HepG2 (cell line): ENCODE data around the gene CSNK2A1. TPM values are rescaled to one million over a fixed set of nuclear protein-coding genes. Genes with fewer than 3 reads are reported as not detected.

Experiments used
- AHR ChIP-seq: IDR thresholded peaks from 2 replicates; pipeline ENCODE4 v1.6.1; 2018; ENCODE audit warnings: missing genetic modification reagents, missing compliant biosample characterization
- KAT7 ChIP-seq: IDR thresholded peaks from 2 replicates; pipeline ENCODE4 v1.6.1; 2018; ENCODE audit warnings: borderline replicate concordance, missing compliant biosample characterization
- KDM3A ChIP-seq: IDR thresholded peaks from 2 replicates; pipeline ENCODE4 v1.6.1; 2018; ENCODE audit warnings: low read depth, missing compliant biosample characterization
- PHF8 ChIP-seq: sonication (generic); formaldehyde crosslinking; IDR thresholded peaks from 2 replicates; pipeline ENCODE4 v1.5.0; 2020; ENCODE audit warnings: missing genetic modification reagents
- RFXAP ChIP-seq: sonication (generic); formaldehyde crosslinking; IDR thresholded peaks from 2 replicates; pipeline ENCODE4 v1.4.0; 2020; ENCODE audit warnings: missing genetic modification reagents, borderline replicate concordance
- SP2 ChIP-seq: sonication (generic); formaldehyde crosslinking; IDR thresholded peaks from 2 replicates; pipeline ENCODE4 v1.5.1; 2020; ENCODE audit warnings: mild to moderate bottlenecking, missing genetic modification reagents
- SP4 ChIP-seq: sonication (generic); formaldehyde crosslinking; IDR thresholded peaks from 2 replicates; pipeline ENCODE4 v1.8.1; 2023; ENCODE audit warnings: mild to moderate bottlenecking, missing genetic modification reagents
- YEATS4 ChIP-seq: sonication (generic); formaldehyde crosslinking; IDR thresholded peaks from 2 replicates; pipeline ENCODE4 v1.4.0; 2020; ENCODE audit warnings: missing genetic modification reagents, borderline replicate concordance
- ZBTB8A ChIP-seq: sonication (generic); formaldehyde crosslinking; IDR thresholded peaks from 2 replicates; pipeline ENCODE4 v1.4.0; 2020; ENCODE audit warnings: mild to moderate bottlenecking, low read depth, missing genetic modification reagents, borderline replicate concordance
- ZNF329 ChIP-seq: sonication (generic); formaldehyde crosslinking; IDR thresholded peaks from 2 replicates; pipeline ENCODE4 v1.9.0; 2021; ENCODE audit warnings: low read depth, mild to moderate bottlenecking, missing genetic modification reagents
- ZNF33B ChIP-seq: sonication (generic); formaldehyde crosslinking; IDR thresholded peaks from 2 replicates; pipeline ENCODE4 v1.5.1; 2020; ENCODE audit warnings: mild to moderate bottlenecking, missing genetic modification reagents
- ZNF543 ChIP-seq: sonication (generic); formaldehyde crosslinking; IDR thresholded peaks from 2 replicates; pipeline ENCODE4 v1.4.0; 2020; ENCODE audit warnings: mild to moderate bottlenecking, missing genetic modification reagents
- ZNF652 ChIP-seq: IDR thresholded peaks from 2 replicates; pipeline ENCODE4 v1.6.1; 2016; ENCODE audit warnings: low read depth, borderline replicate concordance
- ZNF737 ChIP-seq: sonication (generic); formaldehyde crosslinking; IDR thresholded peaks from 2 replicates; pipeline ENCODE4 v1.5.0; 2020; ENCODE audit warnings: missing genetic modification reagents, mild to moderate bottlenecking, borderline replicate concordance
- polyA plus RNA-seq, 8 experiments: library from polyadenylated mRNA; depleted of rRNA in 3 of 8; stranded (reverse) in 7 of 8; unstranded in 1 of 8; fragments of >200 nt; fragmentation: Illumina TruSeq in 4 of 8; extraction: Trizol in 4 of 8; gene quantifications; 2 replicates each; pipeline versions ENCODE4 v1.2.1 to v1.2.3, GENCODE V29; 2011 to 2016; ENCODE audit warnings: low read depth in 4 of 8, missing spikeins in 1 of 8, mixed read lengths in 1 of 8; ENCODE audit not compliant: insufficient read depth in 1 of 8
- total RNA-seq, 5 experiments: library from RNA; depleted of rRNA; stranded (reverse); fragments of >200 nt; fragmentation: Illumina TruSeq; extraction: Trizol; gene quantifications; 2 replicates each; pipeline ENCODE4 v1.2.3, GENCODE V29; 2016; ENCODE audit warnings: low read depth in 1 of 5
- TF ChIP-seq, protein P1 (sequence below): sonication (generic); formaldehyde crosslinking; IDR thresholded peaks from 2 replicates; pipeline ENCODE4 v1.8.1; 2023; ENCODE audit warnings: mild to moderate bottlenecking, inconsistent platforms, moderate library complexity, missing genetic modification reagents, borderline replicate concordance
- TF ChIP-seq, protein P2 (sequence below): sonication (generic); formaldehyde crosslinking; IDR thresholded peaks from 2 replicates; pipeline ENCODE4 v1.8.1; 2023; ENCODE audit warnings: mild to moderate bottlenecking, missing genetic modification reagents
- TF ChIP-seq, protein P3 (sequence below): sonication (generic); formaldehyde crosslinking; IDR thresholded peaks from 2 replicates; pipeline ENCODE4 v1.4.0; 2020; ENCODE audit warnings: missing genetic modification reagents
- TF ChIP-seq, protein P4 (sequence below): sonication (generic); formaldehyde crosslinking; IDR thresholded peaks from 2 replicates; pipeline ENCODE4 v1.4.0; 2020; ENCODE audit warnings: mild to moderate bottlenecking, missing genetic modification reagents
- TF ChIP-seq, protein P5 (sequence below): sonication (generic); formaldehyde crosslinking; IDR thresholded peaks from 2 replicates; pipeline ENCODE4 v1.8.0; 2023; ENCODE audit warnings: mild to moderate bottlenecking, missing genetic modification reagents

CSNK2A1 gene
- total and polyA plus RNA-seq, 2 of the 13 experiments (the other 11 are each of a cell fraction or from before 2014, with no cell fraction given) = 153 to 231 TPM

DNA sequence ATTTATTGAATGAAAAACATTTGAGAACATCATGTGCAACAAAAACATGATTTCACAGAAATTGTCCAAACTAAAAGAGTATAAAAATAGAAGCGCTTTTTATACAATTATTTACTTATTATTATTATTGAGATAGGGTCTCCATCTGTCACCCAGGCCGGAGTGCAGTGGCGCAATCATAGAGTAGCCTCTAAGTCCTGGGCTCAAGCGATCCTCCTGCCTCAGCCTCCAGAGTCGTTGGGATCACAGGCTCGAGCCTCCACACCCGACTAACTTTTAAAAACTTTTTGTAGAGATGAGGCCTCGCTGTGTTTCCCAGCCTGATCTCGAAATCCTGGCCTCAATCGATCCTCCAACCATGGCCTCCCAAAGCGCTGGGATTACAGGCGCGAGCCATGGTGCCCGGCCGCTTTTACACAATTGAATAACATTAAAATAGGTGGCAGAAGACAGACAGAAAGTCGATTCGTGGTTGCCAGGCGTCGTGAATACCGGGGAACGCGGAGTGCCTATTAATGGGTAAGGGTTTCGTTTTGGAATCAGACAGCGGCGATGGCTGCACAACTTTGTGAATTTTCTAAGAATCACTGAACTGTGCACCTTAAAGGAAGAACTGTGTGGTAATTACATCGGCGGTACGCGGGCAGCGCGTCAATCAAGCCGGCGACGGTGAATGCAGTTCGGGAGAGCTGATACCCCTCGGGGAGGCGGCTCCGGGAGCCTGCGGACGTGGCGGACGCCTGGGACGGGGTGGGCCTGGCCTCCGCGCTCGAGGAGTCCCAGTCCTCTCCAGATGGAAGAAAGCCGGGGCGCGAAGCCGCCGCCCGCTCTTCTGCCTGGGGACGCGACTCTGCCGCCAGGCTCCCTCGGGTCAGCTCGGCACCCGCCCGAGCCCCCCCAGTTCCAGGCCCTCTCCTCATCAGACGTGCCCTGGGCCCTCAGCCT is 82.1 kb downstream of the CSNK2A1 start (continued):
- TF ChIP-seq, protein P1, sequence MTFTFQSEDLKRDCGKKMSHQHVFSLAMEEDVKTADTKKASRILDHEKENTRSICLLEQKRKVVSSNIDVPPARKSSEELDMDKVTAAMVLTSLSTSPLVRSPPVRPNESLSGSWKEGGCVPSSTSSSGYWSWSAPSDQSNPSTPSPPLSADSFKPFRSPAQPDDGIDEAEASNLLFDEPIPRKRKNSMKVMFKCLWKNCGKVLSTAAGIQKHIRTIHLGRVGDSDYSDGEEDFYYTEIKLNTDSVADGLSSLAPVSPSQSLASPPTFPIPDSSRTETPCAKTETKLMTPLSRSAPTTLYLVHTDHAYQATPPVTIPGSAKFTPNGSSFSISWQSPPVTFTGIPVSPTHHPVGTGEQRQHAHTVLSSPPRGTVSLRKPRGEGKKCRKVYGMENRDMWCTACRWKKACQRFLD (CRISPR knock-in tag) = peak; percentile 52; the same call in 1 of the 2 replicates
- TF ChIP-seq ZNF329 (peak; percentile 46; the same call in 1 of the 2 replicates), KDM3A (CRISPR knock-in tag) (peak; percentile 74; the same call in 1 of the 2 replicates), YEATS4 (CRISPR knock-in tag) (peak; percentile 73), PHF8 (CRISPR knock-in tag) (peak; percentile 45), AHR (CRISPR knock-in tag) (peak; percentile 61; the same call in 1 of the 2 replicates), SP2 (CRISPR knock-in tag) (no peak), KAT7 (0 out of 2 replicates have a peak, but pooled peaks have one; percentile 0), ZNF33B (CRISPR knock-in tag) (no peak), ZNF543 (CRISPR knock-in tag) (0 out of 2 replicates have a peak, but pooled peaks have one; percentile 37), SP4 (CRISPR knock-in tag) (0 out of 2 replicates have a peak, but pooled peaks have one; percentile 8), ZBTB8A (no peak), RFXAP (no peak; the same call in 1 of the 2 replicates), ZNF737 (CRISPR knock-in tag) (no peak), ZNF652 (CRISPR knock-in tag) (no peak)
- TF ChIP-seq, protein P2, sequence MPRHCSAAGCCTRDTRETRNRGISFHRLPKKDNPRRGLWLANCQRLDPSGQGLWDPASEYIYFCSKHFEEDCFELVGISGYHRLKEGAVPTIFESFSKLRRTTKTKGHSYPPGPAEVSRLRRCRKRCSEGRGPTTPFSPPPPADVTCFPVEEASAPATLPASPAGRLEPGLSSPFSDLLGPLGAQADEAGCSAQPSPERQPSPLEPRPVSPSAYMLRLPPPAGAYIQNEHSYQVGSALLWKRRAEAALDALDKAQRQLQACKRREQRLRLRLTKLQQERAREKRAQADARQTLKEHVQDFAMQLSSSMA (CRISPR knock-in tag) = peak; percentile 76; the same call in 1 of the 2 replicates
- TF ChIP-seq, protein P3, sequence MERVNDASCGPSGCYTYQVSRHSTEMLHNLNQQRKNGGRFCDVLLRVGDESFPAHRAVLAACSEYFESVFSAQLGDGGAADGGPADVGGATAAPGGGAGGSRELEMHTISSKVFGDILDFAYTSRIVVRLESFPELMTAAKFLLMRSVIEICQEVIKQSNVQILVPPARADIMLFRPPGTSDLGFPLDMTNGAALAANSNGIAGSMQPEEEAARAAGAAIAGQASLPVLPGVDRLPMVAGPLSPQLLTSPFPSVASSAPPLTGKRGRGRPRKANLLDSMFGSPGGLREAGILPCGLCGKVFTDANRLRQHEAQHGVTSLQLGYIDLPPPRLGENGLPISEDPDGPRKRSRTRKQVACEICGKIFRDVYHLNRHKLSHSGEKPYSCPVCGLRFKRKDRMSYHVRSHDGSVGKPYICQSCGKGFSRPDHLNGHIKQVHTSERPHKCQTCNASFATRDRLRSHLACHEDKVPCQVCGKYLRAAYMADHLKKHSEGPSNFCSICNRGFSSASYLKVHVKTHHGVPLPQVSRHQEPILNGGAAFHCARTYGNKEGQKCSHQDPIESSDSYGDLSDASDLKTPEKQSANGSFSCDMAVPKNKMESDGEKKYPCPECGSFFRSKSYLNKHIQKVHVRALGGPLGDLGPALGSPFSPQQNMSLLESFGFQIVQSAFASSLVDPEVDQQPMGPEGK (CRISPR knock-in tag) = no peak; the same call in 1 of the 2 replicates
- TF ChIP-seq, protein P4, sequence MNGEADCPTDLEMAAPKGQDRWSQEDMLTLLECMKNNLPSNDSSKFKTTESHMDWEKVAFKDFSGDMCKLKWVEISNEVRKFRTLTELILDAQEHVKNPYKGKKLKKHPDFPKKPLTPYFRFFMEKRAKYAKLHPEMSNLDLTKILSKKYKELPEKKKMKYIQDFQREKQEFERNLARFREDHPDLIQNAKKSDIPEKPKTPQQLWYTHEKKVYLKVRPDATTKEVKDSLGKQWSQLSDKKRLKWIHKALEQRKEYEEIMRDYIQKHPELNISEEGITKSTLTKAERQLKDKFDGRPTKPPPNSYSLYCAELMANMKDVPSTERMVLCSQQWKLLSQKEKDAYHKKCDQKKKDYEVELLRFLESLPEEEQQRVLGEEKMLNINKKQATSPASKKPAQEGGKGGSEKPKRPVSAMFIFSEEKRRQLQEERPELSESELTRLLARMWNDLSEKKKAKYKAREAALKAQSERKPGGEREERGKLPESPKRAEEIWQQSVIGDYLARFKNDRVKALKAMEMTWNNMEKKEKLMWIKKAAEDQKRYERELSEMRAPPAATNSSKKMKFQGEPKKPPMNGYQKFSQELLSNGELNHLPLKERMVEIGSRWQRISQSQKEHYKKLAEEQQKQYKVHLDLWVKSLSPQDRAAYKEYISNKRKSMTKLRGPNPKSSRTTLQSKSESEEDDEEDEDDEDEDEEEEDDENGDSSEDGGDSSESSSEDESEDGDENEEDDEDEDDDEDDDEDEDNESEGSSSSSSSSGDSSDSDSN (CRISPR knock-in tag) = peak; percentile 96
- TF ChIP-seq, protein P5, sequence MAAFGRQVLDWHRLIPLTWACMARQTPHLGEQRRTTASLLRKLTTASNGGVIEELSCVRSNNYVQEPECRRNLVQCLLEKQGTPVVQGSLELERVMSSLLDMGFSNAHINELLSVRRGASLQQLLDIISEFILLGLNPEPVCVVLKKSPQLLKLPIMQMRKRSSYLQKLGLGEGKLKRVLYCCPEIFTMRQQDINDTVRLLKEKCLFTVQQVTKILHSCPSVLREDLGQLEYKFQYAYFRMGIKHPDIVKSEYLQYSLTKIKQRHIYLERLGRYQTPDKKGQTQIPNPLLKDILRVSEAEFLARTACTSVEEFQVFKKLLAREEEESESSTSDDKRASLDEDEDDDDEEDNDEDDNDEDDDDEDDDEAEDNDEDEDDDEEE = no peak
